GM23338 (cell line): ENCODE measurements around the gene PIGU.

Experiments used
- CREB1 ChIP-seq: fragments of 250-450 bp; sonication (Bioruptor Pico); IDR thresholded peaks from 2 replicates; pipeline ENCODE4 v1.5.0; 2020; ENCODE audit warnings: low read depth, mild to moderate bottlenecking, moderate library complexity
- EZH2 ChIP-seq: fragments of 200-600 bp; sonication (generic); IDR thresholded peaks from one replicate; pipeline ENCODE4 v1.8.0; 2017; ENCODE audit warnings: antibody characterized with exemption, mild to moderate bottlenecking, low read depth; ENCODE audit not compliant: unreplicated experiment
- EZH2phosphoT487 ChIP-seq: fragments of 200-600 bp; sonication (generic); IDR thresholded peaks from one replicate; pipeline ENCODE4 v1.8.1; 2018; ENCODE audit warnings: antibody characterized with exemption; ENCODE audit not compliant: unreplicated experiment
- JUNB ChIP-seq: IDR thresholded peaks from one replicate; pipeline ENCODE4 v1.6.1; 2016; ENCODE audit warnings: antibody characterized with exemption; ENCODE audit not compliant: unreplicated experiment
- NANOG ChIP-seq: IDR thresholded peaks from 2 replicates; pipeline ENCODE4 v1.6.1; 2016; ENCODE audit warnings: antibody characterized with exemption, borderline replicate concordance
- POLR2AphosphoS5 ChIP-seq: IDR thresholded peaks from 2 replicates; pipeline ENCODE4 v1.6.1; 2016; ENCODE audit warnings: antibody characterized with exemption, low read depth
- TF ChIP-seq, protein P1 (sequence below), 2 experiments: fragments of 200-600 bp in 1 of 2; sonication (generic) in 1 of 2; conservative IDR thresholded peaks; 2 replicates each; pipeline versions ENCODE4 v1.5.1 to v1.6.1; 2016 to 2017; ENCODE audit warnings: antibody characterized with exemption in 2 of 2, low read depth in 2 of 2, mild to moderate bottlenecking in 2 of 2, moderate library complexity in 1 of 2
- TF ChIP-seq, protein P2 (sequence below): IDR thresholded peaks from one replicate; pipeline ENCODE4 v1.6.1; 2018; ENCODE audit warnings: antibody characterized with exemption; ENCODE audit not compliant: unreplicated experiment

DNA sequence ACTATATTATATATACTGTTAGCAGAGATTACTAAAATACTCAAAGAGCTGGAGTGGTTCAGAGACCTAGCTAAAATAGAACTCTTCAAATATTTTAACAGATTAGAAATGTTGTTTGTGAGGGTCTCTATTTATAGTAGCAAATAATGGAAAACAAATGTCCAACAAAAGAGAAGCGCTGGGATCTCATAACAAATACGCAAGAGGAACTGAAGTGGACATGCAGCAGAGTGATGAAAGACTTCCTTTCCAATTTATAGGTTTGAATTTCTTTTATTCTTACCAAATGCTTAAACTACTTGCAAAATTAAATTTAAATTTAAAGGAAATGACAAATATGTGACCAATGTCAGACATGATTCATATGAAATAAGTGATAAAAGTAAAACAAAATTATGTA, 49.9 kb downstream of the PIGU start:
- TF ChIP-seq, protein P1, sequence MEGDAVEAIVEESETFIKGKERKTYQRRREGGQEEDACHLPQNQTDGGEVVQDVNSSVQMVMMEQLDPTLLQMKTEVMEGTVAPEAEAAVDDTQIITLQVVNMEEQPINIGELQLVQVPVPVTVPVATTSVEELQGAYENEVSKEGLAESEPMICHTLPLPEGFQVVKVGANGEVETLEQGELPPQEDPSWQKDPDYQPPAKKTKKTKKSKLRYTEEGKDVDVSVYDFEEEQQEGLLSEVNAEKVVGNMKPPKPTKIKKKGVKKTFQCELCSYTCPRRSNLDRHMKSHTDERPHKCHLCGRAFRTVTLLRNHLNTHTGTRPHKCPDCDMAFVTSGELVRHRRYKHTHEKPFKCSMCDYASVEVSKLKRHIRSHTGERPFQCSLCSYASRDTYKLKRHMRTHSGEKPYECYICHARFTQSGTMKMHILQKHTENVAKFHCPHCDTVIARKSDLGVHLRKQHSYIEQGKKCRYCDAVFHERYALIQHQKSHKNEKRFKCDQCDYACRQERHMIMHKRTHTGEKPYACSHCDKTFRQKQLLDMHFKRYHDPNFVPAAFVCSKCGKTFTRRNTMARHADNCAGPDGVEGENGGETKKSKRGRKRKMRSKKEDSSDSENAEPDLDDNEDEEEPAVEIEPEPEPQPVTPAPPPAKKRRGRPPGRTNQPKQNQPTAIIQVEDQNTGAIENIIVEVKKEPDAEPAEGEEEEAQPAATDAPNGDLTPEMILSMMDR (conservative IDR thresholded peaks at IDR 0.05; ENCODE audit: low read depth in 2 of 2) = no peak
- no peak for TF ChIP-seq EZH2phosphoT487
- no peak for TF ChIP-seq POLR2AphosphoS5
- no peak for TF ChIP-seq CREB1
- TF ChIP-seq, protein P2, sequence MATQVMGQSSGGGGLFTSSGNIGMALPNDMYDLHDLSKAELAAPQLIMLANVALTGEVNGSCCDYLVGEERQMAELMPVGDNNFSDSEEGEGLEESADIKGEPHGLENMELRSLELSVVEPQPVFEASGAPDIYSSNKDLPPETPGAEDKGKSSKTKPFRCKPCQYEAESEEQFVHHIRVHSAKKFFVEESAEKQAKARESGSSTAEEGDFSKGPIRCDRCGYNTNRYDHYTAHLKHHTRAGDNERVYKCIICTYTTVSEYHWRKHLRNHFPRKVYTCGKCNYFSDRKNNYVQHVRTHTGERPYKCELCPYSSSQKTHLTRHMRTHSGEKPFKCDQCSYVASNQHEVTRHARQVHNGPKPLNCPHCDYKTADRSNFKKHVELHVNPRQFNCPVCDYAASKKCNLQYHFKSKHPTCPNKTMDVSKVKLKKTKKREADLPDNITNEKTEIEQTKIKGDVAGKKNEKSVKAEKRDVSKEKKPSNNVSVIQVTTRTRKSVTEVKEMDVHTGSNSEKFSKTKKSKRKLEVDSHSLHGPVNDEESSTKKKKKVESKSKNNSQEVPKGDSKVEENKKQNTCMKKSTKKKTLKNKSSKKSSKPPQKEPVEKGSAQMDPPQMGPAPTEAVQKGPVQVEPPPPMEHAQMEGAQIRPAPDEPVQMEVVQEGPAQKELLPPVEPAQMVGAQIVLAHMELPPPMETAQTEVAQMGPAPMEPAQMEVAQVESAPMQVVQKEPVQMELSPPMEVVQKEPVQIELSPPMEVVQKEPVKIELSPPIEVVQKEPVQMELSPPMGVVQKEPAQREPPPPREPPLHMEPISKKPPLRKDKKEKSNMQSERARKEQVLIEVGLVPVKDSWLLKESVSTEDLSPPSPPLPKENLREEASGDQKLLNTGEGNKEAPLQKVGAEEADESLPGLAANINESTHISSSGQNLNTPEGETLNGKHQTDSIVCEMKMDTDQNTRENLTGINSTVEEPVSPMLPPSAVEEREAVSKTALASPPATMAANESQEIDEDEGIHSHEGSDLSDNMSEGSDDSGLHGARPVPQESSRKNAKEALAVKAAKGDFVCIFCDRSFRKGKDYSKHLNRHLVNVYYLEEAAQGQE = no peak
- no peak for TF ChIP-seq NANOG
- no peak for TF ChIP-seq JUNB
- no peak for TF ChIP-seq EZH2
